ENCODE data around the gene ITGAE.

ITGAE gene

DNA sequence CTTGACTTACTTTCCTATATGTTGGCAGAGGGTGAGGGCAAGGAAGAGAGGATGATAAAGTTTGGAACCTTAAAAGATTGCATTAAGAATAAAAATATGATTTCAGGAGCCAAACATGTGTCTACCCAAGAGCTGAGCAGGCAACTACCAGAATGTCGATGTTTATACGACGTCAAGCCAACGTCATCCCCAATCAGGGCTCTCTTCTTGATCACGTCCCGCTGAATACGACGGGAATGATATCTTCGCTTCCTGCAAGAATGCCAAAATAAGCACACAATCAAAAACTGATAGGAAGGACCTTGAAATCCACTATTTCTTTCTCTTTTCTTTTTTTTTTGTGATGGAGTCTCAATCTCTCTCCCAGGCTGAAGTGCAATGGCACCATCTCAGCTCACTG, 20.1 kb upstream of the ITGAE start:
- no peak for DNase-seq (ENCODE audit: low read depth in 3 of 3, low spot score in 1 of 3)

DNA sequence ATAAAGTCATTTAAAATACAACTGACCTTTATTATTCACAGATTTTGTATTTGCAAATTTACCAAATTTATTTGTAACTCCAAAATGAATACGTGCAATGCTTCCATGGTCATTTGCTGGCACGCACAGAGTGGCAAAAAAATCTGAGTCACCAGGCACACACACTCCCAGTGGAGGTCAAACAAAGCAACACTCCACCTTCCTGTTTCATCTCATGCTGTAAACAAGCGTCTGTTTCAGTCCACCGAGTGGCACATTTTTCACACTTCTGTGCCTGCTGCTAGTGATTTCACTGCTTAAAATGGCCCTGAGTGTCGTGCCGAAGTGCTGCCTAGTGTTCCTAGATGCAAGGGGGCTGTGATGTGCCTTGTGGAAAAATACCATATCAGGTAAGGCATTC, 17.8 kb upstream of the ITGAE start:
- no peak for DNase-seq (ENCODE audit: low read depth in 3 of 3, low spot score in 1 of 3)

DNA sequence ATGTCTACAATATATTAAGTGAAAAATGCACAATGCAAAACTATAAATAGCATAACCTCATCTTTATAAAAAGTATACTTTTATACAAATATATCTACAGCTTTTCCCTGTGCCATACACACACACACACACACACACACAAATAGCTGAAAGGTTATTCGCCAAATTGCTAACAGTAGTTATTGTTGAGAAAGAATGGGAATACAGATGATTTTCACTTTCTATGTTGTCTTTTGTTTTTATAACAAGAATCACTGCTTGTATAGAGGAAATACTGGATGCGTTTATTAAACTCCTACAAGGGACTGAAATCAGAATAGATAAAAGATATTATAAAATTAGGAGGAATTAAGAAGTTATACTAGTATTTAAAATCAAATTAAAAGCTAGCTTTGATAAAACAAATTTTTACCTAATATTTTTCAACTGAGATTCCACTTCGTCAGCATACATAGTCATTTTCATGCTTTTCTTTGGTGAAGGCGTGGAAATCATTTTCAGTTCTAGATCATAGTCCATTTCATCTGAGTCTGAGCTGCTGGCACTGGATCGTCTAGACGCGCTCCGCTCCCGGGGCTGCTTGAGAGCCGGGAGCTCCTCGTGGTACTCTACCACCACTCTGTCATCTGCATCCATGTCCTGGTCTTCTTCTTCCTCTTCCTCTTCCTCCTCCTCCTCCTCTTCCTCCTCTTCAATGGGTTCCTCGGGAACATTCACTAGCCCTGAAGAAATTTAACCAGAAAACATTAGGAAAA, 17.0 kb upstream of the ITGAE start:
- no peak for DNase-seq (ENCODE audit: low read depth in 3 of 3, low spot score in 1 of 3)

DNA sequence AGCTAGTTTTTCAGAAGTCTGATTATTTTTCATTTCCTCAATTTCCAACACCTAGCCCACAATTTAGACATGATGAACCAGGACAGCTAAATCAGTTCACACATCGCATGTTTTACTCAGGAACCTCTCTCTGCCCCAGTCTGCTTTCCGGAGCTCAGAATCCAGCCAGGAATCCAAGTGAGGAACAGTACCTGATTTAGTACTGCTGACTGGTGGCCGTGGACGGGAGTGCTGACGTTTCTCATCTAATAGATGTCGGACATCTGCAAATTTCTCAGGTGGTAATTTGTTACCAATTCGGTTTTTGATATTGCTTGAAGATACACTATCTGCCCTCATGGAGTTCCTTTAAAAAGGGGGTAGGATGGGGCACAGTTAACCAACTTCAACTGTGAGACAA, 14.9 kb upstream of the ITGAE start:
- DNase-seq (ENCODE audit: low read depth in 3 of 3, low spot score in 1 of 3): no peak

DNA sequence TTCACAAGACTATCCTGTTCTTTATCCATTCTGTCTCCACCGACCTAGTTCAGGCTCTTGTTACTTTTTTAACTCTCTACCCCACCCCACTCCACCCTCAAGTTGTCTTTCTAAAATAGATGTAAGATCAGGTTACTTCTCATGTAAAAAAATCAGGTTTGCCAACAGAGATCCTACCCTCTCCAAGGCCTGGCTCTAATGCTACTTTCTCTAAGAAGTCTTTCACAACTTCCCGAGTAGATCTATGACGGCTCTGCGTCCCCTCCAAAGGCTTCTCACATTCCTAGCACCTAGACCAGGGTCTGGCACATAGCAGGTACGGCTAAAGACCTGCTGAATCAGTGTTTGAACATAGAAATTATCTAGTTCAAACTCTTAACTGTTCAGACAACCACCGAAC, 14.1 kb upstream of the ITGAE start:
- DNase-seq (ENCODE audit: low read depth in 3 of 3, low spot score in 1 of 3): no peak

DNA sequence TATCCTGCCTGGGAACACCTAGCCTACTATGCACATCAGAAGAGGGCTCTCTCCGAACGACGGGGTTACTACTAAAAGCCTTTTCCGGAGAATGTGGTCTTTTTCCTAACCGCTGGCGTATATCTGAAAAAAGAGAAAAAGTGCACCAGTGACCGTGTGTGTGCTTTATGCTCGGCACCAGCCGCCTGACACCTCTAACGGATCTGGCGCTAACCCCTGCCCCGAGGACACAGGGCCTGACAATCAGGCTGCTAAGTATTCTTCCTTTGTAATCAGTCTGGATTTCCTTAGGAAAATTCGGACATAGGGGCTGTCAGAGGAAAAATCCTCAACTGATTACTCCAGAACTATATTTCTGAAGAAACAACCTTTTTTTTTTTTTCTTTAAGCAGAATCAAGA, 13.4 kb upstream of the ITGAE start:
- no peak for DNase-seq (ENCODE audit: low read depth in 3 of 3, low spot score in 1 of 3)

DNA sequence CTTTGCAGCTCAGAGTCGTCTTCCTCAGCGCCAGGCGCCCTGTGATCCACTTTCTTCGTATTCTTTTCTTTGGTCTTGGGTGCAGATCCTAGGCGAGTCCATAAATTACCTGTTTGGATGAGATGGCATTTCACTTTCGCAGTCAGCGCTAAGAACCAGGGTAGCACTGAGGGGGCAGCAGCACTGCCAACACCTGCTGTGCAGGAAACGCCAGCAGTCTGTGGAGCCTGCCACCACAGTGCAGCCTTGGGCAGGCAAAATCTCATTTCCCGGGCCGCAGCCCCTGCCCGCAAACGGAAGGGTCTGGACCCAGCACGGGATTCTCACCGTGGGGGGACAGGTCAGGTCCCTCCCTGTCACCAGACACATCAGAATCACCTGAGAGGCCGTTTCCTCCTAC, 12.2 kb upstream of the ITGAE start:
- no peak for DNase-seq (ENCODE audit: low read depth in 3 of 3, low spot score in 1 of 3)

DNA sequence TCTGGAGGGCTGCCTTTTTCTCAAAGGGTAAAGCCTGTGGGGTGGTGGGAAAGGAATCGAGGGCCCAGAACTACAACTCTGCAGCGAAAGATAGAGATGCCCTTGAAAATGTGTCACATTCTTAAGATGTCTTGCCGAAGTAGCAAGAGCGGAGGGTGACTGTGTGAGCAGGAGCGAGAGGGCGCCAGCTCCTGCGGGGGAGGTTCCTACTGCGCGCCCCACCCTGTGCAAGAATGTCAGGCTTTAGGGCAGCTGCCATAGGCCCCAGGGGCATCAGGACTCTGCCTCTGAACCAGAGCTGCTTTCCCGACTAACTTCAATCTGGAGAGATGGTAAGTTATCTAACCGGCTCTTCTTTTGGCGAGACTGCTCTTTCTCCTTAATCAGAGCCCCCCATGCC, 11.8 kb upstream of the ITGAE start:
- DNase-seq (ENCODE audit: low read depth in 3 of 3, low spot score in 1 of 3): no peak

DNA sequence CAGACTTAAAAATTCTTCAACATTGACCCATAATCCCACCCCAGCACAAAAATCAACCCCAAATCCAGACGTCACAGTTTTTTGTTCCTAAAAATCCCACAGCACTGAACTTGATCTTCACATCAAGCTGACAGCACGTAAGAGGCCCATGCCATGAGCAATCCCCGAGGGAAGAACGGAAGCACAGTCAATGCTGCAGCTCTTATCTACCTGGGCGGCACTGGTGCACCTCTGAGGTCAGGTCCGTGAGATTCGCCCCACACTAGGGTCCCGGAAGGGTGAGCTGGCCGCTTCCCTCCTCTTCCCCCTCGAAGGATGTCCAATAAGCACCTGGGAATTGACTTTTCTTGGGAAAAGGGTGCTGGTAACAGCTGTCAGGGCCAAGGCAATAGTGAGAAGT, 11.3 kb upstream of the ITGAE start:
- DNase-seq (ENCODE audit: low read depth in 3 of 3, low spot score in 1 of 3): no peak

DNA sequence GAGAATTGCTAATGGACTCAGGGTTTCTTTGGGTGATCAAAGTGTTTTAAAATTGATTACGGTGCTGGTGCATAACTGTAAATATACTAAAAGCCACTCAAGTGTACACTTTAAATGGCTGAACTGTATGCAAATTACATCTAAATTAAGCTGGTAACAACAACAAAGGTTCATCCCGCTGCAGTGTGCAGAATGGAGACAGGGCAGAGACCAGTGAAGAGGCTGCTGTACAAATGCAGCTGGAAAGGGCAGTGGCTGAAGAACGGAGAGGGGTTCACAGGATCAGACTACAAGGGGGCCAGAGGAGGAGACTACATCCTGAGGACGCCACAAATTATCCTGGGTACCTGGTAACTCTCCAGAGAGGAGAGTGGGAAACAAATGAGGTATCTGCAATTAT, 9.0 kb upstream of the ITGAE start:
- DNase-seq (ENCODE audit: low read depth in 3 of 3, low spot score in 1 of 3): no peak

DNA sequence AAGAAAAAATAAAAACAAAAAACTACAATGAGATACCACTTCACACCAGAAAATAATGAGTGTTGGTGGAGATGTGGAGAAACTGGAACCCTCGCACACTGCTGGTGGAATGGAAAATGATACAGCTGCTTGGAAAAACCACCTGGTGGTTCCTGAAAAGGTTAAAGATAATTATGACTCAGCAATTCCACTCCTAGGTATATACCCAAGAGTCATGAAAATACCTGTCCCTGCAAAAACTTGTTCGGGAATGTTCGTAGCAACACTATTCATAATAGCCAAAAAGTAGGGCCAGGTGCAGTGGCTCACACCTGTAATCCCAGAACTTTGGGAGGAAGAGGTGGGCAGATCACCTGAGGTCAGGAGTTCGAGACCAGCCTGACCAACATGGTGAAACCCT, 8.1 kb upstream of the ITGAE start:
- no peak for DNase-seq (ENCODE audit: low read depth in 3 of 3, low spot score in 1 of 3)

DNA sequence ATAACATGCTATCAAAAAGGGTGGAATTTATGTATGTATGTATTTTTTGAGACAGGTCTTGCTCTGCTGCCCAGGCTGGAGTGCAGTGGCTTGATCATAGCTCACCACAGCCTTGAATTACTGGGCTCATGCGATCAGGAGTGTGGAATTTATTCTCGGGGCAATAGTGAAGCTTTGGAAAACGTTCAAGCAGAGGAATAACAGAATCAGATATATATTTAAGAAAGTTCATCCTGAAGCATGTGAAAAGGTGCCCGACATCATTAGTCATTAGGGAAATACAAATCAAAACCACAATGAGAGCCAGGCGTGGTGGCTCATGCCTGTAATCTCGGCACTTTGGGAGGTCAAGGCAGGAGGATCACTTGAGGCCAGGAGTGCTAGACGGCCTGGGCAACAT, 7.7 kb upstream of the ITGAE start:
- no peak for DNase-seq (ENCODE audit: low read depth in 3 of 3, low spot score in 1 of 3)

DNA sequence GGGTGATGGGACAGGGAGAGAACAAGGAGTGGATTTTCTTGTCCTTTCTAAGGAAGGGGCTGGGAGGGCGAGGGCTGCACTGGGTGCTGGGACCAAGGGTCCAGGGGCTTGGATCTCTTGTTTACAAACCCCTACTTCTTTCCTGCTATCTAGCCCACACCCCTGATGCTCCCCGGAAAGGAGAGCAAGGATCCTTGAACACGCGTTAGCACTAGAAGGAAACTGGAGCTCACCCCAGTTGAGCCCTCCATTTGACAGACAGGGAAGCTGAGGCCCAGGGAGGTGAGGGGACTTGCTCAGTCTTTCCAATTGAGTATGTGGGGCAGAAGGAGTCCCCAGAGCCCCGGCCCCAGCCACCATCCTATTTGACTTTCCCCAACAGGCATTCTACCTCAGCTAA, 4.6 kb upstream of the ITGAE start:
- DNase-seq (ENCODE audit: low read depth in 3 of 3, low spot score in 1 of 3): no peak

DNA sequence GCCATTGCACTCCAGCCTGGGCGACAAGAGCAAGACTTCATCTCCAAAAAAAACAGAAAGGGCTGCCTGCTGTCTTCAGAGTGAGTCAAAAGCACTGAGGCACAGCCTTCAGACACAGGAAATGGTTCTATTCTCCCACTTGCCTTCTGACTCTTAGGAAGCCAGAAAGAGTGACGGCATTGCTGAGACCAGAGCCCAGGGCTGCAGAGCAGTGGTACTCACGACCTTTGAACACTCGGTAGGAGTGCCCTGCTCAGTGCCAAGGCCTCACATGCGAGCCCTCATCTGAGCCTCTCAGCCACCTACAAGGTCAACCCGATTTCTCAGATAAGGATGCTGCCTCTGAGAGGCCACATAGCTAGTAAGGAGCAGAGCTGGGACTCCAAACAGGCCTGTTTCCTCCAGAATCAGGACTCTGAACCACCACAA, 3.5 kb upstream of the ITGAE start:
- DNase-seq (ENCODE audit: low read depth in 3 of 3, low spot score in 1 of 3): no peak

DNA sequence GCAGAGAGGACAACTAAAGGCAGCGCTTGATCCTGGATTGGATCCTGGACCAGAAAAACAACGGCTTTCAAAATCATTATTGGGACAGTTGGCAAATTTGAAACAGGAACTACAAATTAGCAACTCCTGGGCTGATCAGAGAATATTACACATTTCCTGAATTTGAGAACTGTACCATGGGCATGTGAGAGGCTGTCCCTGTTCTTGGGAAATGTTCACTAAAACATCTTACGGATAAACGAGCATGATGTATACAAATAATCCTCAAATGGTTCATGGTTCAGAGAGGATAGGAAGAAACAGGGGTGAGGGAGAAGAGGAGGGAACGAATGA, 2.3 kb upstream of the ITGAE start:
- no peak for DNase-seq (ENCODE audit: low read depth in 3 of 3, low spot score in 1 of 3)

DNA sequence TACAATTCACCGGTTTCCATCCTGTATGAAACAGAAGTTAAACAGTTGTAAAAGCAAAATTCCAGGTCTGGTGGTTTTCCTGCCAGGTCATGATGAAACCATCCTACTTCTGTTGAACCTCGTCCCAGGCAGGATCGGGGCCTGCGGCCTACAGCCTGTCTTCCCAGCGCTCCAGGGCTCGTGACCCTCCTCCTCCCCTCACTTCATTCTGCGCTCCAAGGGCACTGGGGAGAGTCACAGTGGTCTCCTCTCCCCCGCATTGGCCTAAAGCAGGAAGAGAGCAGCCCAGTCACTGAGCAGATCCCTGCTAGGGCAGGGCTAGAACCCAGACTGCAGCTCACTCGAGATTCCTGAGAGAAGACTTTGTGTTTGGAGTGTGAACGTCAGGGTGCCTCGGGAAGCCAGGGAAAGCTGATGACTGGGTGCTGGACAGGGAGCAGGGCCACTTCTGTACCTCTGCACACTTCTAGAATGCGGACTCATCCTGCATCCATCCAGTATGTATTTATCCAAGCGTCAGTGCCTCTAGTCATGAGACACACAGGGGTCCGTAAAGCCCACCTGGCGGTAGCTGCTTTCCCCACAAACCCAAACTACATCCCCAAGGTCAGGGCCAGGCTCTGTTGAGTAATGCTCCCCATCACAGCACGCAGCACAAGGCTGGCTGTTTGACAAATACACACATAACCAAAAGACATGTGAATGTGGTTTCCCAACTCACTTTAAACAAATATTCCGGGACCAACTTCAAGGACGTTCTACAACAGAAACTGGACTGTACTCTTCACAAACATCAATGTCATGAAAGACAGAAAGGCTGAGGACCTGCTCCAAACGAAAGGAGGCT, 1.7 kb upstream of the ITGAE start:
- no peak for DNase-seq (ENCODE audit: low read depth in 3 of 3, low spot score in 1 of 3)

DNA sequence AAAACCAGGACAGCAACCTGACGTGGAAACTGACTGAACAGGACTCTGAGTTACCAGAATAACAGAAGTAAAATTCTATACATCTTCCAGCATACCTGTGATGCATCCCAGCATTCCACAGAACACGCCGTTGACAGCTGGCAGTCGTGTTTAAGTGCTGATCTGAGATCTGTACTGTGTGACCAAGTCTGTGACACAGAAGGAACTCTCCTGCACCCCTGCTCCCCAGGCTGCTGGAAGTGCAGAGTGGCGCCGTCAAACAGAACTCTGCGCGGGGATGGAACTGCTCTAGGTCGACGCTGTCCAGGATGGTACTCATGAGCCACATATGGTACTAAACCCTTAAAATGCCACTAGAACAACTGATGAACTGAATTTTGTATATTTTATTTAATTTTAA, 804 bp upstream of the ITGAE start:
- DNase-seq (ENCODE audit: low read depth in 3 of 3, low spot score in 1 of 3): no peak

DNA sequence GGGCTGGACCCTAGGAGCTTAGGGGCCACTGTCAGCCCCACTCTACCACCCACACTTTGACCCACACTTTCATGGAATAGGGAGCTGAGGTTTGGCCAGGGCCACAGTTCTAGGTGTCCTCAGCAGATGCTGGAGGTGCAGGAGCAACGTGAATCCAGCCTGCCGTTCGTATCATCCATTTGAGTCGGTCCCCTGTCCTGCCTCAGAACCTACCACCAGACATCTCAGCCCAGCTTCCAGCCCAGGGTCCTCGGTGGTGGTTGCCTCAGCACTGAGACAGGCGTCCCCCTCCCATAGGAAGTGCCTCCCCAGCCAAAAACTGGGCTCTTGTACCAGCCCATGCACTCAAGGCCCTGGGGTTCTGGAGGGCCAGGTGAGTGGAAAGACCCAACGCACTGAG, 359 bp upstream of the ITGAE start:
- no peak for DNase-seq (ENCODE audit: low read depth in 3 of 3, low spot score in 1 of 3)

DNA sequence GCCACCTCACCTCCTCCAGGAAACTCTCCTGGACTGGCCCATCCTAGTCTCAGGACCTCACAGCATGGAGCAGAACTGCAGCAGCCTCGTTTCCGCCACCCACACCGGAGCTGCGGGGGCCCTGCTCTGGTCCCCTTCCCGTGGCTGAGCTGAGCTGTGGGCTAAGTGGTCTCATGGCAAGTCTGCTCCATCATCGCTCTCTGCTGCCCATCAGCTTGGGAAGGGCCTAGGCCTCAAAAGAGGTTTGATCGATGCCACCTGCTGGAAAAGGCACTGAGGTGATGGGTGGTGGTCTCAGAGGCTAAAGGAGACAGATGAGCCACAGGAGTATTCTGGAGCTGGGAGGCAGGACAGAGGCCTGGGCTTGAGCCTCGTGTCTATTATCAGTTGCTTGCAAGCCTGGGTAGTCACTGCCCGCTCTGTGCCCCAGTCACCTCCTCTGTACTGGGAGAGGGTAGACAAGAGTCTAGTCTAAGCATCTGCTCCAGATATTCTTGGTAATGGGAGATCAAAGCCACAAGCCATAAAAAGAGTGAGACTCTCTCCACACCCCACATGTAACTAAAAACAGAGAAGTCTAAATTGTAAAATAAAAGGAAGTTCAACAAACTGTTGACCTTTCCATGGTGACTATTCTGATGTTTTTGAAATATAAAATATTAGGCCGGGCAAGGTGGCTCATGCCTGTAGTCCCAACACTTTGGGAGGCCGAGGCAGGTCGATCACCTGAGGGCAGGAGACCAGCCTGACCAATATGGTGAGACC, 1.6 kb downstream of the ITGAE start:
- no peak for DNase-seq (ENCODE audit: low read depth in 3 of 3, low spot score in 1 of 3)

DNA sequence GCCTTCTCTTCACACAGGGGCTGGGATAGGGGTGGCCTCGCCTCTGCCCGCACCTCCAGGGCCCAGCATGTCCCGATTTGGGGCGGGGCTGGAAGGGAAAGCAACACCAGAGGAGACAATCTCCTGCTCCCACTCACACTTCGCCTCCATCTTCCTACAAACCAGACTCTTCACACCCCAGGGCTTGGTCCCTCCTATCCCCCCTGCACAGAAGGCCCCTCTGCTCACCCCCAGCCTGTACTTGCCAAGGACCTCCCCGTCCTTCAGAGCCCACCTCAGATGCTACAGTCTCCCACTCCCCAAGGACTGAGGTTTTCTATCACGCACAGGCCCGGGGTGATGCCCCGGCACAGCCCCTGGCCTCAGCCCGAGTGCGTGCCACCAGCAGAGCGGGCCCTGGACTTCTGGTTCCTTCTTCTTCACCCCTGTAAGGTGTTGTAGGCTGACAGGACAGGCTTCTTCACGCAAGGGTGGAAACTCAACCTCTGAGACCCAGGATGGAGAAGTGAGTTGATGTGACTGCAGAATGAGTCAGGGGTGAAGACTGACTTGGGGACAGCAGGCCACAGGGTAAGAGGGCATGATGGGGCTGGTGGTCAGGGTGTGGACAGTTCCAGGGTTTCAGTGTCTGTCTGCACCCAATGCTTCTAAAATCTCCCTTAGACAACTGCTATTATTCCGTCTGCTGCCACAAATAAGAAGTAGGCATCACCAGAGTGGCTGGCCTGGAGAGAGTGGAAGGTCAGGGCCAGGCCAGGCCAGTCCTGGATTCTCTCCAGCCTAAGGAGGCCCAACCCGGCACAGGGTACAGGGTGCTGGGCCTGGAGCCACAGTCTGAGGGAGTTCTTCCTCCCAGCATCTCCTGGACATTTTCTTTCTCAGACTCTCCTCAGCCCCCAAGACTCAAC, 2.5 kb downstream of the ITGAE start:
- no peak for DNase-seq (ENCODE audit: low read depth in 3 of 3, low spot score in 1 of 3)

DNA sequence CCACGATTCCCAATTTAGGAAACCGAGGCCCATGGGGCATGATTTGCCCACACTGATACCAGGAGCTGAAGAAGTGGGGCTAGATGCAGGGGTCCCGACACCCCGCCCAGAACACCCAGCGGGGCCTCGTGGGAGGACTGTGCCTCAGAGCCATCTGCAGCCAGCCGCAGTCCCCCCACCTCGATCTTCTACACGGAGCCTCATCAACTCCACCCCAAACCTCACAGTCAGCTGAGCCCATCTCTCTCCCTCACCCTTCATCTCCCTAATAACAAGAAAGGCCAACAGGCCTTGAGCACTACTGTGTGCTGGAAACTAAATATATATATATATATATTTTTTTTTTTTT, 4.2 kb downstream of the ITGAE start:
- DNase-seq (ENCODE audit: low read depth in 3 of 3, low spot score in 1 of 3): no peak

Measured in stimulated activated CD4-positive, alpha-beta T cell treated with anti-CD3 and anti-CD28 coated beads, TNF-alpha, amount 100 ng/mL, for 1 hour (primary cell).